A549 (cell line): Measurements from ENCODE around the gene ABCA13.

Source experiments
- CHD2 ChIP-seq: fragments of 150-350 bp; IDR thresholded peaks from 2 replicates; pipeline ENCODE4 v1.6.1; 2014; ENCODE audit warnings: low read length; ENCODE audit not compliant: partially characterized antibody
- RFX5 ChIP-seq: fragments of 450-650 bp; IDR thresholded peaks from 2 replicates; pipeline ENCODE4 v1.7.1; 2014; ENCODE audit warnings: antibody characterized with exemption, mild to moderate bottlenecking, moderate library complexity

GRCh38 chr7:48150086-48150485, 21.2 kb upstream of the ABCA13 start:
- TF ChIP-seq CHD2 (no peak), RFX5 (no peak)
